Measurements from ENCODE around the gene GPALPP1.
A peak's percentile ranks its signal among the peaks of the same experiment; 100 is the strongest.
"Not testable (repeated sequence)": the region's sequence is repeated elsewhere in the genome, so short reads cannot be mapped to it uniquely, and the experiment has no call there.

Gene GPALPP1, protein sequence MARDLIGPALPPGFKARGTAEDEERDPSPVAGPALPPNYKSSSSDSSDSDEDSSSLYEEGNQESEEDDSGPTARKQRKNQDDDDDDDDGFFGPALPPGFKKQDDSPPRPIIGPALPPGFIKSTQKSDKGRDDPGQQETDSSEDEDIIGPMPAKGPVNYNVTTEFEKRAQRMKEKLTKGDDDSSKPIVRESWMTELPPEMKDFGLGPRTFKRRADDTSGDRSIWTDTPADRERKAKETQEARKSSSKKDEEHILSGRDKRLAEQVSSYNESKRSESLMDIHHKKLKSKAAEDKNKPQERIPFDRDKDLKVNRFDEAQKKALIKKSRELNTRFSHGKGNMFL

DNA sequence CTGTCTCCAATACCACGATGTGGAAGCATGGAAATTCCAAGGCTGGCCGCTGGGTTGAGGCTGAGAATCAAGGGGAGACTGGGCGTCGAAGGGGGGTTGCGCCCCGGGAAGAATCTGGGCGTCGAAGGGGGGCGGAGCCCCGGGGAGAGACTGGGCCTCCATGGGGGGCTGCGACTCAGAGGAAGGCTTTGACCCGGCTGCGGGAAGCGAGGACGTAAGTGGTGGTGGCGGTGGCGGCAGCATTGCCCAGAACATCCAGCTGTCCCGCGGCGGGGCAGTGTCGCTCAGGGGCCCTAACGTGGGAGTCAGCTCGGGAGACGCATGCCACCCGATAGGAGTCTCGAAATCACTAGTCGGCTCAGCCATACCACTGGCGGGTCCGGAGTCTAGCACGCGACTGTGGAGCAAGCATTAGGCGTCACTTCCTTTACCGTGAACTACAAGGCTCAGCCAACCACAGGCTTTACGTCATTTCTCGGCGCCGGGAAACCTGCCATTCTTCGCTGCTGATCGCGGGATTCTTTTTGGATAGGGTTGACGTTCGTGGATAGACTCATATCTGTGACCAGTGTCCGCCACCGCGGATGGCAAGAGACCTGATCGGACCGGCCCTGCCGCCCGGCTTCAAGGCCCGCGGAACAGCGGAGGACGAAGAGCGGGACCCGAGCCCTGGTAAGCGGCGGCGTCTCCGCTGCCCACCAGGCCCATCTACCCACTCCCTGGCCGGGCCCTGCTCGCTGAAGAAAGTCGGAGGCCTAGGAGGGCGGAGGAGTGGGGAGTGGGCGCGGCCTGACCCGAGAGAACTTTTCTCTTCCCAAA, at the start of gene GPALPP1, which contains the start of gene NUFIP1:
GPALPP1 (plus strand) TSS at position 468 of the 819 bp plus-strand sequence; CDS start at position 585, 117 bp downstream.
NUFIP1 (minus strand) TSS at position 401 of the 819 bp plus-strand sequence; CDS start at position 366, 35 bp downstream.
- DNase-seq, result peak; percentile 78

DNA sequence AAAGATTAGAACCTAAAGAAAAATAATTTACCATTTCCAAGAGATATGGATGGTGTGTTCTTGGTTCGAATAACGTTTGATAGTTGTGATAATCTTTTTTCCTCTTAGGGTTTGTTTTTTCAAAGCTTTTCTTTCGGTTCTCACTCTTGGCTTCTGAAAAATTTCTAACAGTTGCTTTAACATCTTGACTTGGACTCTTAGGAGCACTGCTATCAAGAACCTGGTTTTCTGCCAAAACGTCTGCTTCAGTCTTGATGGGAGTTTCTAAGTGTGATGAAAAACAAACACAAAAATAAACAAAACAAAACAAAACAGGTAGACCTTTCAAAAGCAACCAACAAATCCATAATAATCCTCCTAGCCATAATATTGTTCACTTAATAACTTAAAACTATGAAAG, 45.9 kb upstream of the GPALPP1 start:
- DNase-seq, result not testable (repeated sequence)

DNA sequence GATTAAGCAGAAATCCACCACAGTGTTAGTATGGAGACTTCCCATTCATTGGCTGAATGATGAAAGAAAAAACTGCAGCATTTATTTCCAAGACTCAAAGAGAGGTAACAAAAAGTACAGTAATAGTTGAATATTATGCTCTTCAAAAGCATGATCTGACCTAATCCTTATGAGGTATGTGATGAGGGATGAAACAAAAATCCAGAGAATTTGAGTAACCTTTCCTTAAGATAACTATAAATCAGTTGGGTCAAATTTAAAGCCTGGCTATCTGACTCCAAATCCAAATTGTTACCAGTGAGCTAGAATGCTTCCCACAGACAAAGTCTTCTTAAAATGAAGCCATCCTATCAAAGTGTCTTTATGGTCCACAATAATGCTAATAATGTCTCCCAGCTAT, 38.2 kb upstream of the GPALPP1 start:
- DNase-seq, result no peak

- no peak for DNase-seq
Measured at GRCh38 chr13:44952671-44953070, 36.7 kb upstream of the GPALPP1 start.

- no peak for DNase-seq
Measured at GRCh38 chr13:44954224-44954623, 35.1 kb upstream of the GPALPP1 start.

DNA sequence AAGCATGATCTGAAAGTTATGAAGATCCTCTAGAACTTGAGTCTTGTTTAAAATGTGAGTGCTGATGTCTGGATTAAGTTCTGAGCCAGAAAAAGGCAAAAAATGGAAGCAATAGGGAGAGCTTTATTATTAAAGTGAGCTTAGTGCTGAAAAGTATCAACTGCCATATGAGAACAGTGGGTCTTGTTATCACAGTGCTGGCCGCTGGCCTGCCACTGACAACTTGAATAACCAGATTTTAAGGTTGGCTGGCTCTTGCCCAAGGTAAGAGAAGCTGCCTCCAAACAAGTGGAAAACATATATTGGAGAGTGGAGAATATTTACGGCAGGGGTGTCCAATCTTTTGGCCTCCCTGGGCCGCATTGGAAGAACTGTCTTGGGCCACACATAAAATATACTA, 33.9 kb upstream of the GPALPP1 start:
- no peak for DNase-seq

GRCh38 chr13:44961997-44962396, 27.3 kb upstream of the GPALPP1 start:
- no peak for DNase-seq

DNA sequence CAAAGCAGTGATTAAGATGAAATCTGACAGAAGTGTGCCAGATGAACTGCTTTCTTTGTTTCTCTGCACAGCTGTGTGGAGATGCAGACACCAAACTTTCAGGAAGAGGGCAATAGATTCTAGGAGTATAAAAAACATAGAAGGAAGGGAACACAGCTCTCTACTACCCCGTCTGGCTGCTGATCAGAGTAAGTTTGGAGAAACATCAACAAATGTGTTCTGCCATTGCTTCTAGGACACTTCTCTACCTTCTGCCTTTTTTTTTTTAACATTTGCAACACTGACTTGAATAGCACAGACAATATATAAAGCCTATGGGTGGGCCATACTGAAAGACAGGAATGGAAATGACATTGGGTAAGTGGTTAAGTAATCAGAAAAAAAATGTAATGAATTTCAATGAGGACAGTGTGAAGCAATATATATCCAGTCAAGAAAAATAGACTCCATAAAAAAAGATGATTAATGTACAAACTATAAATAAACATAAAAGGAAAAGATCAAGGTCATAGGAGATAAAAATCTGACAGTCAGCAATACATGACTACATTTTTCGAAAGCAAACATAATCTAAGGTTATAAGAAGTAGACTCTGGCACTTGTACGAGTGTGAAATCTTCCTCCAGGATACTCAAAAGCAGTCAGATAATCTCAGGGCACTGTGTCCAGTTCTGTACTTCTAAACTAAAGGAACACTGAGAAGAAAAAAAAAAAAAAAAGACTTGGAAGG, 21.5 kb upstream of the GPALPP1 start:
- no peak for DNase-seq

DNA sequence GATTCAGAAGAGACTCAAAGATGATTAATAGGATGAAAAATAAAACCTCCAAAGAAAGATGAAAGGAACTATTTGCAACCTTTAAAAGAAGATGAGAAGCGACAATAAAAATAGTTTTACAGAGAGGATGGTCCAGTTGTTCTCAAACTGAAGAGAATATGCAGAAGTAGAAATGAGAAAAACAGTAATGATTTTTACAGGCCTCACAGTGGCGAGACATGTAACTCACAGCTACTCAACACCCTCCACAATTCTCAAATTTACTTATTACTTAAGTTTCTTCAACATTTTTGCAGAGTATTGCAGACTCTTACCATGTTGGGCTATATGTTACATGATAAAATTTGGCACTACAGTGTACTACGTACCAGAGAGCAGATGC, 20.9 kb upstream of the GPALPP1 start:
- DNase-seq, result no peak

- DNase-seq, result peak; percentile 32
Measured at GRCh38 chr13:44969551-44970484, 19.5 kb upstream of the GPALPP1 start.

GRCh38 chr13:44971656-44972595, 17.4 kb upstream of the GPALPP1 start:
- no peak for DNase-seq

GRCh38 chr13:44972956-44973581, 16.3 kb upstream of the GPALPP1 start:
- DNase-seq, result no peak

GRCh38 chr13:44974056-44974793, 15.1 kb upstream of the GPALPP1 start:
- DNase-seq, result no peak

DNA sequence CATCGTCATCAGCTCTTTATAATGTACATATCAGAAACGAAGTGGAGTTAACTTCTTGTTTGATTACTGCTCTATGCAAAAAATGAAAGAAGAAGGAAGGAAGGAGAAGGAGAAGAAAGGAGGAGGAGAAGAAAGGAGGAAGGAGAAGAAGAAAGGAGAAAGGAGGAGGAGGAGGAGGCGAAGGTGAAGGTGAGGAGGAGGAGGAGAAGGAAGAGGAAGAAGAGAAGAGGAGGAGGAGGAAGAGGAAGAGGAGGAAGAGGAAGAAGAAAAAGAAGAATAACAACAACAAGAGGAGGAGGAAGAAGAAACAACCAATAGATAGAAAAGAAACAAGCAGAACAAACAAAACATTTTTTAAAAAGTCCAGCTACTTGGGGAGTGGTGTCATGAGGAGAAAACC, 13.1 kb upstream of the GPALPP1 start:
- DNase-seq, result no peak

- DNase-seq, result no peak
Measured at GRCh38 chr13:44976949-44977583, 12.3 kb upstream of the GPALPP1 start.

DNA sequence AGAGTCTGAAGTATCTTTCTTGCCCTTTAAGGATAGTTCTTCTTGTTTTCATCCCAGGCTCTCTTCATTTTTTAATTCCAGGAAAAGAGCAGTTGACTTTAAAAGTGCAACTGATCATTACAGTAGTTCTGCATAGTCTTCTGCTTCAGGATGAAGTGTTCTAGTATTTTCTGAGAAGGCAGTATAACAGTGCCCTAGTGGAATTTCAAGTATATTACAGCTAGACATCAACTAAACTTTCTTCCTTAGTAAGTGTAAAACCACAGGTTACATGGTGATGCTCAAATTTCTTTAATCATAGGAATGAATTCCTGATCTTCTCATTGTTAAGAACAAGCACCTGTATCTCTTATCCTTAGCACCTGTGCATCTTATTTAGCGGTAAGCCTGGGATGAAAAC, 11.0 kb upstream of the GPALPP1 start:
- no peak for DNase-seq

DNA sequence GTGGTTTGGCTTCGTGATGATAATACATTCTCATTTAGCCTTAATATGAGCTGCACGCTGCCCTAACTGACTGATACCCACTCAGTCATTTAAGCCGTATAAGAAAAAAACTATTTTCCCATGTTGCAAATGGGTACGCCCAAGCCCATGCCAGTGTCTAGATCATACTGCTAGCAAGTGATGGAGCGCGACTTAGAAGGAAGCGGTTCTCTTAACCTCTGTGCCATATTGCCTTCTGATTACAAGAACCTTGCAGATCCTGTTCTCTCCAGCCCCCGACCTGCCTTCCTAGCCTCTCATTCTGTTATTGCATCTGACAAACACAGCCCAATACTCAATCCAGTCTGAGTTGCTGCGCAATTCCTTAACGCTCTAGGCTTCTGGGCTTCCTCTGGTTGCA, 603 bp downstream of the GPALPP1 start:
- DNase-seq, result no peak

GRCh38 chr13:45003417-45003816, 14.1 kb downstream of the GPALPP1 start:
- DNase-seq, result no peak

- no peak for DNase-seq
Measured at GRCh38 chr13:45004096-45004495, 14.8 kb downstream of the GPALPP1 start.

Measured in NCI-H1105 (cell line).